Hematopoietic multipotent progenitor cell treated with erythropoietin and hydrocortisone succinate and interleukin-3 and kit ligand, for 17 days (in vitro differentiated cells): ENCODE data around the gene CACNG1.

Experiments
- DNase-seq: peaks from one replicate; pipeline ENCODE4 v3.0.0-alpha.2; 2015; ENCODE audit warnings: low spot score

Gene CACNG1

DNA sequence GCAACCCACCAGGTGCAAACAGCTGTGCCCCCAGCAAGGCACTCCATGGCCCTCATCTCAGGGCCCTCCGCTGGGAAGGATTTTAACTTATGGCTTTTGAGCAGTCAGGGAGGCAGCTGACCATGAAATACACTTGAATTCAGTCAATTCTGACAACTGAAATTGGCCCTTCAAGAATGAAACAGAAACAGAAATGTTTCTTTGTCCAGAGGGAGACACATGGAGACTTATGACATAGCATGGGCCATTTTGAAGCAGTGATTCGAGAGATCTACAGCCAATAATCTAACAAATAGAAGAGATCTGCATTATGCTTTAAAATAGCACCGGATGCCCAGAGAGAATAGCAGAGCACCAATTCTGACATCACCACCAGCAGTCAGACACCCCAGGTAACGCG lies 7.5 kb downstream of the CACNG1 start:
- DNase-seq, result no peak

- no peak for DNase-seq
Observed at GRCh38 chr17:67052720-67053437, 8.5 kb downstream of the CACNG1 start.

DNA sequence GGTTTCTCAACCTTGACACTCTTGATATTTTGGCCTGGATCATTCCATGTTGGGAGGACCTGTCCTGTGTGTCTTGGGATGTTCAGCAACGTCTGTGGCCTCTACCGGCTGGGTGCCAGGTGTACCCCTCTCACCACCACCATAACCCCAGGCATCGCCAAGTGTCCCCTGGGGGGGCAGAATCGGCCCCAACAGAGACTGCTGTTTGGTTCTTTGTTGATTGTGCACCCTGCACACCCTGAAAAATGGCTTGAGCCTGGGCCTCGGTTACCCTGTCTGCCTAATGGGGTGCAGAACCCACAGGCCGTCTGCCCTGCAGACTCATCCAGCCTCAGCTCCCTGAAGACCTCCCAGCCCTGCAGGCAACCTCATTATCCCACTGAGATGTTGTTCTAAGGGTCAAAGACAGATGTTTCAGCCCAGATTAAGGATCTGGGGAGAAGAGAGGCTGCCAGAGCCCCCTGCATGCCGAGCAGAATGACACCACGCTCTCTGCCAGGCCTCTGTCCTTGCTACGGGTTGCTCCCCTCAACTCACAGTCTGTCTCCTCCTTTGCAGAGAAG lies 9.2 kb downstream of the CACNG1 start:
- DNase-seq, result no peak

- no peak for DNase-seq
Observed at GRCh38 chr17:67054011-67054591, 9.7 kb downstream of the CACNG1 start.

DNA sequence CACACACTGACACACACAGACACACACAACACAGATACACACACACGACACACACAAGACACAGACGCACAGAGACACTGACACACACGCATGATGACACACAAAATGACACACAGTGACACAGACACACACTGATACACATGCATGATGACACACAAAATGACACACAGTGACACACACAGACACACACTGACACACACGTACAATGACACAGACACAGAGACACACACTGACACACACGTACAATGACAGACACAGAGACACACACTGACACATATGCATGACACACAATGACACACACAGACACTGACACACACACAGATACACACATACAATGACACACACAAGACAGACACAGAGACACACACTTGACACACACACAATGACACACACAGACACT lies 10.3 kb downstream of the CACNG1 start:
- no peak for DNase-seq

DNA sequence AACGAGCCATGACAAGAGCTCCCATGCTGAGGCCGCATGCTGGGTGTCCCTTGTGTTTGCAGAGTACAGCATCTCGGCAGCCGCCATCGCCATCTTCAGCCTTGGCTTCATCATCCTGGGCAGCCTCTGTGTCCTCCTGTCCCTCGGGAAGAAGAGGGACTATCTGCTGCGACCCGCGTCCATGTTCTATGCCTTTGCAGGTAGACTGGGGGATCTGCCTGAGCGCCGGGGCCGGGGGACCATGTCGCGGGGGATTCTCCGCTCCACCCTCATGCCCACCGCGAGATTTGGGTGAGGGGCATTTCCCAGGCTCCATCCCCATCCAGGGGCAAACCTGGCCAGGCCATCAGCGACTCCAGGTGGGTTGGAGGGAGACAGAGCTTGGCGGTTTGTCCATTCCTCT lies 10.7 kb downstream of the CACNG1 start:
- no peak for DNase-seq

GRCh38 chr17:67055811-67056745 lies 11.7 kb downstream of the CACNG1 start:
- DNase-seq, result no peak

DNA sequence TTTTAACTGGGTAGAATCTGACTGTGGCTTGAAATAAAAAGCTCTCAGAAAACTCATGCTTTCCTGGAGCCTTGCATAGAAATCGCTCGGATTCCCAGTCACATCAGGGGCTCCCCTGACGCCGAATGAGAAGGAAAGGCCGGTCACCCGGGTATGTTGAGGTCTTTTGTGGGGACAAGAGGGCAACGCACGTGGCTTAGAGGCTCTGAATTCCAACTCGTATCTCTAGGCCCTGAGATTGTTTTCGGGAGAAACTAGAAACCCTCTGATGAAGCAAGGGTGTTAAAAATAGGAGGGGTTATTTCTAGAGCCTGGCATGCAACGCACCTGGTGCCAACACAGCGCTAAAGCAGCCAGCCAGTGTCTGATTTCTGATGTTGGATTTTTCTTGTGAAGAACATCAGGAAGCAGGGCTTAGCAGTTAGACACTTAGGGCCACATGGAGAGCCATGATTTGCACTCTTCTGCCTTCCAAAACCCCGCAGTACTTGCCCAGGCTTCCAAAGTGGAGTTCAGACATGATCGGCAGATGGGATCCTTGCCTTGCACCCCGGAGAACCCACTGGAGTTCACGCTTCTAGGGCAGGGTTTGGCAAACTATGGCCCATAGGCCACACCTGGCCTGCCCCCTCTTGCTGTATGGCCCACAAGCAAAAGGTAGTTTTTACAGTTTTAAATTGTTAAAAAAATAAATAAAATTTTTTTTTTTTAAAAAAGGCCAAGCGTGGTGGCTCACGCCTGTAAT lies 12.6 kb downstream of the CACNG1 start:
- DNase-seq, result no peak

DNA sequence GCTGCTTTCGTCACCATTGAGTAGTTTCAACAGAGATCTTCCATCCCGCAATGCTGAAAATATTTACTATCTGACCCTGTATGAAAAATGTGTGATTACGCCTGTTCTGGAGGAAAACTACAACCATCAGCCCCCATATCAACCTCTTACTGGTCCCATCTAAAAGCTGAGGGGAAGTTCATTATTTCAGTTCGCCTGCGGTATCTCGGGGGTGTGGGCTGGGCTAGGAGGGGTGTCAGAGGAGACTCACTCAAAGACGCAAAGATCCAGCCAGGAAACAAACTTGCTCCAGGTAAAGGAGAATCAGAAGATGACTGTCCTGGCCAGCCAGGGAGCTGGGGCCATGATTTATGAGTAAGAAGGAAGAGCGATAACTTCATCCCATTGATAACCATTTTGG lies 13.7 kb downstream of the CACNG1 start:
- no peak for DNase-seq

GRCh38 chr17:67059372-67059771 lies 15.0 kb downstream of the CACNG1 start:
- DNase-seq, result no peak

- no peak for DNase-seq
Observed at GRCh38 chr17:67063141-67063540, 18.8 kb downstream of the CACNG1 start.

DNA sequence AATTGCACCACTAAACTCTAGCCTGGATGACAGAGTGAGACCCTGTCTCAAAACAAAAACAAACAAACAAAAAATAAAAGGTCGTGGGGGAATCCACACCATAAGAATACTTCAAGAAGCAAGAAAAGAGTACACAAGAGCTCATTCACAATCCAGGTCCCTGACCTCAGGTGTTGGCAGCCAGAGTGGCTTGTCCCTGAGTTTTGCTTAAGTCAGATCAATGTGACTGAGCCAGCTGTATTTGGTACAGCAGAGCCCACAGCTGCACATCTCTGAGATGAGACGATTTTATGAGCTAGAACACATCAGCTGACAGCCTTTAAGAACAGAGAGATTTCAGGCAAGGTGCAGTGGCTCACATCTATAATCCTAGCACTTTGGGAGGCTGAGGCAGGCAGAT lies 22.4 kb downstream of the CACNG1 start:
- DNase-seq, result no peak

DNA sequence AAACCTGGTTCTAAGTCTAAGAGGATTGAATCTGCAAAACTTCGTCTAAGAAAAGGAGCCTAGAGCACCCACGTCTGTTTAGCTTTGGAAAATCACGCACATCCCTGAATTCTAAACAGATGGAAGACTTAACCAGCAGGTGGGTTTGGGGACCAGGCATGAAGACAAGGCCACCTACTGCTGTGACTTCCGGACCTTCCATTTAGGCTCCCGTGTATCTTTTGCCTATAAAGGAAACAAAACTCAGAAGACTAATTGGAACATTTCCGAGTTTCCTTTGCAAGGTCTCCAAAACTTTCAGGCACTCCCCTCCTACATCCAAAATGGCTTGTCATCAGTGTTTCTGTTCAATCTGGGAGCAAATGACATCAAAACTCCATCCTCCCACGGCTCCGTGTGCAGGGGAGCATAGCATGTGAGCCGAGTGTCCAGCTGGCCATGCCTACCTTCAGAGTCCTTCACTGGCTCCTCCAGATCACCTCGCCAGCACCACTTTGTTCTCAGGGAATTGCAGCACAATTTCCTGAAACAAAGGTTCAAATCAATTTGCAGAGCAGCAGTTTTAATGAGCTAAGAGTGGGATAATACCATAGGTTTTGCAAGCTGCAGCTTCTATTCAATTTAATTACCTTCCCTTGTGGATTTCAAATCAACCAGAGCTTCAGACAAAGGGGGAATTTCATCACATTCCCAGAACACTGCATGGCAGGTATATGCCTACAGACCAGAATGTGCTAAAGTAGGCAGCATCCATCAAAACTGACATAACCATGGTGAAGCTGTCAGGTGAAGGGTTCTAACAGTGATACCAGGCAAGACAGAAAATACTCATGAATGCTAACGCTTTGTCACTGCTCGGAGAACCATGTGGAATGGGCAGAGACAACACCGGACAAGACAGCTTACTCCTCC lies 23.5 kb downstream of the CACNG1 start:
- DNase-seq, result no peak

- no peak for DNase-seq
Observed at GRCh38 chr17:67068999-67069398, 24.6 kb downstream of the CACNG1 start.

DNA sequence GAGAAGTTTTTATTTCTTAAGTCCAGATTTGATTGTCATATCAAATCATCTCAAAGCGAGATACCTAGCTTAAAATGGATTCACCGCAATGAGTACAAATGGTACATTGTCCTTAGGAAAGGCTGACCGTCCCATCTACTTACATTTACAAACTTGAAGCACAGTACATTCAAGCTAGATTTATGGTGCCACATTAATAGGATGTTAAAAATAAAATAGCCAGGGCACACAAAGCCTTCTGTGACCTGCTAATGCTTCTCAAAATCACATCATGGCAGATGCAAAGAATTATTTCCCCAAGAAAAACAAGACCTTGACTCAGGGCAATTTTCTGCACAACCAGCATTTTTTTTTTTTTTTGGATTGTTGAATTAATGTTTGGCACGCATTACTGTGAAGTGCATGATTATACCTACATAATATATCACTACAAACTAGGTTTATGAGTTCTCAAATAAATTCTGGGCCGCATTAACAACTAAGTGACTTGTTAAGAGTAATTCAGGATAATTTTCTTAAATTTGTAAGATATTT lies 25.3 kb downstream of the CACNG1 start:
- DNase-seq, result no peak

DNA sequence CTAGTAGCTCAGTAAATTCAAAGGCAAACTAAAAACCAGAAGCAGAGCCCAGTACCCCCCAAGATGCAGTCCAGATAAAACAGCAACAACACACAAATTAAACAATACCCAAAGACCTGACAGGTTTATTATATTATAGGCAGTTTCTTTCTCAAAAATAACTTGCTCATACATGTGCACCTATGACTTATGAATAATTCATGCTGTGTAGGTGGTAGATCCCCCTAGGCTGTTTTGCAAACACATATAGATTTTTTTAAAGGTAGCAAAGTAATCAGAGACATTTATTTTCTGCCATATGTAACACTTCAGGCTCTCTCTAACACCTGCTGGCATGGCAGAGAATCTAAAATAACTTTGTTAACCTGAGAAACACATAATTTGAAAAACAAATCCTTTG lies 27.2 kb downstream of the CACNG1 start:
- no peak for DNase-seq

DNA sequence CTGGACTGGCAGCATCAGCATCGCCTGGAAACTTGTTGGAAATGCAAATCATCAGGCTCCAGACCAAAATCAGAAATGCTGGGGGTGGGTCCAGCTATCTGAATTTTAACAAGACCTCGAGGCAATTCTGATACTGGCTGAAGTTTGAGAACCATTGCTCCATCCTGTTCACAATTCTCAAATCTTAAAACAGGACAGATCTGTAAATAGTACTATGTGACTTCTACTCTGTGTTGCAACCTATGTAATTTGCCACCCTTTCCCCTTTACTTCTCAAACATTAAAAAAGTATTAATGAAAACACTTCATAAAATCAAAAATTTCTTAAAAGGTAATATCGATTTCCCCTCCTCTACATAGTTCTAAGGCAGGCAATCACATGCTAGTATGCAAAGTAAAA lies 28.5 kb downstream of the CACNG1 start:
- no peak for DNase-seq

DNA sequence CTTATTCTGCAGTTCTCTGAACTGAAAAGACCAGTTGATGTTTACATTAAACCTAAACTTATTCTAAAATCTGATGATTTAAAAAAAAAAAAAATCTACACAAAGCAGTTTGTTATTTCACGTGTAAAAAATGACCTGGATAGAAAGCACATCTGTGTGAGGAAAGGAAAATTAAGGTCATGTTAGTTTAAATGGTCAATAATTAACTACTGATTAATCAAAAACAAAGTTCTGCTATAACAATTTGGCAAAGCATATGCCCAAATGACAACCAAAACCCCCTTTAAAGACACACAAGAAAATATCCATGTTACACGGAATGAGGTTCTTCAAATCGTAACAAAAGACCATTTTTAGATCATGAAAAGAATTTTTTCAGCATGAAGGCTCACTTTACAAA lies 30.4 kb downstream of the CACNG1 start:
- DNase-seq, result no peak

DNA sequence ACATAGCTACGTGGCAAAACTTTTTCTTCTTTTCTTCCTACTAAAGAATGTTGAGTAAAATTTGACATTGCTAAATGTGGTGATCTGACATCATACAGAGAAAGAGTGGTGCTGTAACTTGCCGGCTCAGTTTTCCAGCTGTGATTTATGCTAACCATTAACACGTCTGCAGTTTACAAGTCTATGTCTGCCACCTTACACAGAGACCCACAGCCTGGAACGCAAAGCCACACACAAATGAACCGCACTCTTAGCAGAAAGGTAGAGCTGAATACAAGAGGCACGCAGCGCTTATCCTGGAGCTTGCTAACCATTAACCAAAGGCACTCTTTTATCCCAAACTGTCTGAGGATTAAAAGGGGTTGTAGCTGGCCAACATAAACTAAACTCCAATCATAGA lies 31.9 kb downstream of the CACNG1 start:
- no peak for DNase-seq

GRCh38 chr17:67078292-67078691 lies 33.9 kb downstream of the CACNG1 start:
- DNase-seq, result no peak

GRCh38 chr17:67079491-67079890 lies 35.1 kb downstream of the CACNG1 start:
- DNase-seq, result no peak
